ENCODE data around the gene GABBR2.

GABBR2 gene

GRCh38 chr9:98644011-98644410 lies 64.7 kb downstream of the GABBR2 start:
- peaks cover 25% of the 10 kb centered on the region for H3K27me3 Mint-ChIP-seq
- H3K4me3 Mint-ChIP-seq: no peak overlapping the region
- no peaks in the 10 kb centered on the region for H3K36me3 Mint-ChIP-seq
- no peaks in the 10 kb centered on the region for H3K4me1 Mint-ChIP-seq
- H3K9me3 Mint-ChIP-seq: no peaks in the 10 kb centered on the region
- no peak for DNase-seq
- CTCF ChIA-PET: no interaction called here
- H3K27ac Mint-ChIP-seq: no peak overlapping the region

- peaks cover 25% of the 10 kb centered on the region for H3K27me3 Mint-ChIP-seq
- H3K4me3 Mint-ChIP-seq: no peak overlapping the region
- CTCF ChIA-PET: interaction anchor here (0.5 kb wide), 1 partner anchor 502 kb away, joined by 3 read pairs; no protein-coding TSS in a partner anchor
- H3K9me3 Mint-ChIP-seq: no peaks in the 10 kb centered on the region
- H3K4me1 Mint-ChIP-seq: no peaks in the 10 kb centered on the region
- no peaks in the 10 kb centered on the region for H3K36me3 Mint-ChIP-seq
- DNase-seq: no peak
- H3K27ac Mint-ChIP-seq: no peak overlapping the region
These were observed 65.9 kb downstream of the GABBR2 start for GRCh38 chr9:98642661-98643312.

DNA sequence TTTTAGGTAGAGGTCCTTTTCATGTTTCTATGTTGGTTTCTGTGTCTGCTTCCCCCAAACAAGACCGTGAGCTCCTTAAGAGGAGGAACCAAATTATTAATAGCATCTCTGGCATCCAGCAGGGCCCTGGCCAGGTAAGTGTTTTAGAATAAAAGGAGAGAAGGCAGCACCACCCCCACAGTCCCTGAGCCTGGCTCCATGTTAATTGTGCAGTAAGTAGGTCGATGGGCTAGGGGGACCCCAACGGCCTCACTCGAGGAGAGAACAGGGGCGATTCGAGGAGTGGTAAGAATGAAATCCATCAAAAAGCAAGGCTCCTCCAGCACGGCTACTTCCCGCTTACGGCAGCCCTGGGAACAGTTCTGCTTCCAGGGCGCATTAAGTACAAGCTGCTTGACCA lies 67.0 kb downstream of the GABBR2 start:
- H3K27ac Mint-ChIP-seq: no peak overlapping the region
- no peak for DNase-seq
- no peaks in the 10 kb centered on the region for H3K36me3 Mint-ChIP-seq
- H3K4me3 Mint-ChIP-seq: no peak overlapping the region
- CTCF ChIA-PET: no interaction called here
- no peaks in the 10 kb centered on the region for H3K9me3 Mint-ChIP-seq
- H3K27me3 Mint-ChIP-seq: peaks cover 29% of the 10 kb centered on the region
- no peaks in the 10 kb centered on the region for H3K4me1 Mint-ChIP-seq

DNA sequence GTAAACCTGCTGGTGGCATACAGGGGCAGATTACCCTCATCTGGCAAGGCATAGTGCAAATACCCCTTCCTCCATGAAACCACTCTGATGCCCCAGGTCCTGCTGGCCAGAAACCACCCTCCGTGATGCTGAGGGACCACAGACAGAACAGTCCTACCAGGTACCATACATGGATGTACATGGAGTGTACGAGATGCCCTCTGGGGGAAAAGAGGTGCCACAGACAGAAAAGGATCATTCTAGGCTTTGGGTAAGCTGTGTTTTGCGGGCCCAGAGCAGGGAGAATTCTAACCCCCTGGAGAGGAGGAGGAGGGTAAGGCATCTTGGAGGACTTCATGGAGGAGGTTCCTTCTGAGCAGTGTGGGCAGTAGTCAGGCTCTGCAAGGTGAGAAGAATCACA lies 68.3 kb downstream of the GABBR2 start:
- H3K4me3 Mint-ChIP-seq: no peak overlapping the region
- CTCF ChIA-PET: no interaction called here
- no peak for DNase-seq
- no peaks in the 10 kb centered on the region for H3K36me3 Mint-ChIP-seq
- no peak overlapping the region for H3K27ac Mint-ChIP-seq
- peaks cover 3% of the 10 kb centered on the region for H3K9me3 Mint-ChIP-seq
- H3K27me3 Mint-ChIP-seq: peaks cover 33% of the 10 kb centered on the region
- no peaks in the 10 kb centered on the region for H3K4me1 Mint-ChIP-seq

DNA sequence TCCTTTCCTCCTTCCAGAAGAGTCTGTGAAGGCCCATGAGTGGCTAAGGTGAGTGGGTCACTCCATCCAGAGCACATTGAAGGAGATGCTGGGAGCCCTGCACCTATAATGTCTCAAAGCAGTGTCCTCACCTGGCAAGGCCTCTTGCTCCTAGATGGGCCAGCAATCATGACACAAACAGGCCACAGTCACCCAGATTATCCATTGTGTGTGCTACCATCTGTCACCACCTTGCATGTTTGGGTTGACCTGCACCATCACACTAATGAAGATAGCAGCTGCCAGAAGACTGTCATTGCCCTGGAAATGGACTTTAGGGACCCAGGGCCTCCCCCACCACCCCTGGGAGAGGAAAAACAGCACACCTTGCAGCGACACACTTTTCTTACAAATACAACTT lies 69.6 kb downstream of the GABBR2 start:
- Mint-ChIP-seq H3K27ac (no peak overlapping the region), H3K4me3 (no peak overlapping the region)

DNA sequence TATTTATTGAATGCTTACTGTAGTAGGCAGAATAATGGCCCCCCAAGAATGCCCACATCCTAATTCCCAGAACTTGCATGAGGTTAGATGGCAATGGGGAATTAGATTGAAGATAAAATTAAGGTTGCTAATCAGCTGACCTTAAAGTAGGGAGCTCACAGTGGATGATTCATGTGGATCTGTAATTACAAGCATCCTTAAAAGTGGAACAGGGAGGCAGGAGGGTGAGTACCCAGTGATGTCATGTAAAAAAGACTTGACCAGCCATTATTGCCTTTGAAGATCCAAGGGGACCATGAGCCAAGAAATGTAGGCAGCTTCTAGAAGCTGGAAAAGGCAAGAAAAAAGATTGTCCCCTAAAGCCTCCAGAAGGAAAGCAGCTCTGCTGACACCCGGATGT lies 71.4 kb downstream of the GABBR2 start:
- Mint-ChIP-seq H3K27ac (no peak overlapping the region), H3K4me3 (no peak overlapping the region), H3K27me3 (peaks cover 26% of the 10 kb centered on the region), H3K4me1 (no peaks in the 10 kb centered on the region), H3K9me3 (peaks cover 3% of the 10 kb centered on the region), H3K36me3 (no peaks in the 10 kb centered on the region)
- CTCF ChIA-PET: no interaction called here
- DNase-seq: no peak

More for the DNA sequence above, 69.6 kb downstream of the GABBR2 start:
- Mint-ChIP-seq H3K4me1 (no peaks in the 10 kb centered on the region), H3K9me3 (peaks cover 3% of the 10 kb centered on the region), H3K27me3 (peaks cover 37% of the 10 kb centered on the region), H3K36me3 (no peaks in the 10 kb centered on the region)
- no peak for DNase-seq
- CTCF ChIA-PET: no interaction called here

DNA sequence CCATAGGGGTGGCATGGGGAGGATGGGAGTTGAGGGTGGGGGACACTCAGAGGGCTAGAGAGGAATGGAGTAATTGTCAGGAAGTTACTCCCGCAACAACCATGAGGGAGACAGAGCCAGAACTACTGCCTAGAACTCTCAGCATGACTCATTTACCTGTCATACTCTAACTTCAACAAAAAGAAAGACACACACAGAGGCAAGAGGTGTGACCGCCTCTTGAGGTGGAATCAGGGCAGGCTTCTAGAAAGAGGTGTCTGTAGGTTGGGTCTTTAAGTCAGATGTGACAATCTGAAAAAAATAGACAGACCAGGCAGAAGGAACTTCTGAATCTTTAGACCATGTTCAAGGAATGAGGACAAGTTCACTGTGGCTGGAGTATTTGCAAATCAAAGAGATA lies 73.4 kb downstream of the GABBR2 start:
- Mint-ChIP-seq H3K9me3 (peaks cover 3% of the 10 kb centered on the region), H3K36me3 (no peaks in the 10 kb centered on the region)

GRCh38 chr9:98634685-98635336 lies 73.9 kb downstream of the GABBR2 start:
- peaks cover 16% of the 10 kb centered on the region for H3K27me3 Mint-ChIP-seq
- peaks cover 3% of the 10 kb centered on the region for H3K9me3 Mint-ChIP-seq
- H3K4me3 Mint-ChIP-seq: no peak overlapping the region
- CTCF ChIA-PET: no interaction called here
- H3K36me3 Mint-ChIP-seq: no peaks in the 10 kb centered on the region
- no peak for DNase-seq
- H3K27ac Mint-ChIP-seq: no peak overlapping the region
- no peaks in the 10 kb centered on the region for H3K4me1 Mint-ChIP-seq

More for the DNA sequence above, 73.4 kb downstream of the GABBR2 start:
- peaks cover 15% of the 10 kb centered on the region for H3K27me3 Mint-ChIP-seq
- no peak for DNase-seq
- H3K4me3 Mint-ChIP-seq: no peak overlapping the region
- CTCF ChIA-PET: no interaction called here
- H3K27ac Mint-ChIP-seq: no peak overlapping the region
- H3K4me1 Mint-ChIP-seq: no peaks in the 10 kb centered on the region

DNA sequence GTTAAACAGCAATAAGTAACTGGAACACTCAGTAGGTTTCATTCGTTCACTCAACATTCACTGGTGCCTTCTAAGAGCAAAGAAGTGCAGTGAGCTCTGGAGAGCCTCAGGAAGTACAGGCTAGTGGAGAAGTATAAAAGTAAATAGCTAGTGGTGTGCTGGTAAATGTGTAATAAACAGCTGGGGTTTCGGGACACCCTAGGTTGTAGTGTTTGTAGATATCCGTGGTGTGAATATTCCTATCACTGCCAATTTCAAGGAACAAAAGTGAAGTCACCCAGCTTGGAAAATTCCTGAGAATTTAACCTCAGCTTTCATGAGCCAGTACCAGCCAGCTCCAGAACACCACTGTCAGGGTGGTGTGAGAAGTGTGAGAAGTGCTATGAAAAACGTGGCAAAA lies 75.9 kb downstream of the GABBR2 start:
- no peak overlapping the region for H3K4me3 Mint-ChIP-seq
- DNase-seq: no peak
- peaks cover 20% of the 10 kb centered on the region for H3K27me3 Mint-ChIP-seq
- CTCF ChIA-PET: no interaction called here
- H3K9me3 Mint-ChIP-seq: peaks cover 3% of the 10 kb centered on the region
- H3K4me1 Mint-ChIP-seq: no peaks in the 10 kb centered on the region
- H3K36me3 Mint-ChIP-seq: no peaks in the 10 kb centered on the region
- H3K27ac Mint-ChIP-seq: no peak overlapping the region

DNA sequence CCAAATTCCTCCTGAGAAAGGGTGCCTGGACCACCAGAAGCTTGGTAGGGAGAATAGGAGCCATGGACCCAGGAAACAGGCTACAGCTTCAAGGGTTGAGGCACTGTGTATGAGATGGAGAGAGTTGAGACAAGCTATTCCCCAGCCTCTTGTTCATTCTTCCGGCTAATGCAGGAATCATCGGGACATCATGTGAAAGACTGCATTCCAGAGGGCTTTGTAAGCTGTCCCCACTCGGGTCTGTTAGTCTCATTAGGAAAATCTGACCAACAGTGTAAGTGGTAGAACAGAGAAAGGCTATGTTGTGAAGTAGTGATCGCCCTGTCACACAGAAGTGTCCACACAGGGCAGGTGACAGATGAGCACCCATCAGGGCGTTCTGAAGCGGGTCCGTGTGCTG lies 81.4 kb downstream of the GABBR2 start:
- no peak overlapping the region for H3K4me3 Mint-ChIP-seq
- H3K27ac Mint-ChIP-seq: no peak overlapping the region
- no peaks in the 10 kb centered on the region for H3K4me1 Mint-ChIP-seq
- peaks cover 34% of the 10 kb centered on the region for H3K27me3 Mint-ChIP-seq
- no peak for DNase-seq
- no peaks in the 10 kb centered on the region for H3K9me3 Mint-ChIP-seq
- CTCF ChIA-PET: no interaction called here
- H3K36me3 Mint-ChIP-seq: no peaks in the 10 kb centered on the region

DNA sequence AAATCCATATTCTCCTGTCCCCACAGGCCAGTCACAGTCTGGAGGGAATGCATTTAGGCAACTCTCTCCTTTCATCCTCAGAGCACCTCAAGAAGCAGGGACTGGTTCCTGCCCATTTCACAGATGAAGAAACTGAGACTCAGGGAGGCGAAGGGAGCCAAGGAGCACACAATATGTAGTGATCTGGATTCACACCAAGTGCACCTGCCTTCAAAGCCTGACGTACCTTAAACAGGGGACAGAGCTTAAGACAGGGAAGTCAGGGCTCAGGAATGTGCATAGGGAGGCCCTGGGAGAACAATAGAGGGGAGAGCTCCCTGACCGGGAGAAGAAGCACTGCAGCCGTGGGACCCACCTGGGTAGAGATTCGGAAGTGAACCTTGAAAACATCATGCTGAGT lies 83.0 kb downstream of the GABBR2 start:
- CTCF ChIA-PET: no interaction called here
- Mint-ChIP-seq H3K36me3 (no peaks in the 10 kb centered on the region), H3K4me3 (no peak overlapping the region), H3K9me3 (no peaks in the 10 kb centered on the region), H3K27ac (no peak overlapping the region), H3K4me1 (no peaks in the 10 kb centered on the region), H3K27me3 (peaks cover 41% of the 10 kb centered on the region)
- no peak for DNase-seq

DNA sequence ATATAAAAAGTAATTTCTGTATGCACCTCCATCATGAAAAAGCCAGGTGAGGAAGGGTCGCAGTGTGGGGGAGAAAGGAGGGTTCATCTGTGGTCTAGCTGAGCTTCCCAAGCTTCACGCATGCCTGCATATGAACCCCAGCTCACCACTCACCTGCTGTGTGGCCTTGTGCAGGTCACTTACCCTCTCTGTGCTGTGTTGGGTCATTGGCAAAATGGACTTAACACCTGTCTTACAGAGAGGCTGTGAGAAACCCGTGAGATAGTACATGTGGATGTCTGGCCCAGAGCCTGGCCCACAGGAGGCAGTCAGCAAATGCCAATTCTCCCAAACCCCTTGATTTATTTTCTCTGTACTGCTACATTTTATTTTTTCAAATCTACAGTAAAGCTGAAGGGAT lies 88.9 kb downstream of the GABBR2 start:
- peaks cover 50% of the 10 kb centered on the region for H3K27me3 Mint-ChIP-seq
- CTCF ChIA-PET: interaction anchor here (0.6 kb wide), 1 partner anchor 179 kb away, joined by 3 read pairs; no protein-coding TSS in a partner anchor
- no peaks in the 10 kb centered on the region for H3K4me1 Mint-ChIP-seq
- DNase-seq: no peak
- H3K36me3 Mint-ChIP-seq: no peaks in the 10 kb centered on the region
- no peaks in the 10 kb centered on the region for H3K9me3 Mint-ChIP-seq
- H3K4me3 Mint-ChIP-seq: no peak overlapping the region
- H3K27ac Mint-ChIP-seq: no peak overlapping the region

GRCh38 chr9:98615633-98616032 lies 93.1 kb downstream of the GABBR2 start:
- no peak overlapping the region for H3K4me3 Mint-ChIP-seq
- H3K36me3 Mint-ChIP-seq: no peaks in the 10 kb centered on the region
- H3K4me1 Mint-ChIP-seq: no peaks in the 10 kb centered on the region
- DNase-seq: no peak
- CTCF ChIA-PET: no interaction called here
- H3K27me3 Mint-ChIP-seq: peaks cover 38% of the 10 kb centered on the region
- no peaks in the 10 kb centered on the region for H3K9me3 Mint-ChIP-seq
- no peak overlapping the region for H3K27ac Mint-ChIP-seq

- no peak overlapping the region for H3K4me3 Mint-ChIP-seq
- H3K36me3 Mint-ChIP-seq: no peaks in the 10 kb centered on the region
- no peaks in the 10 kb centered on the region for H3K9me3 Mint-ChIP-seq
- no peak overlapping the region for H3K27ac Mint-ChIP-seq
- CTCF ChIA-PET: no interaction called here
- DNase-seq: no peak
- H3K4me1 Mint-ChIP-seq: no peaks in the 10 kb centered on the region
- H3K27me3 Mint-ChIP-seq: peaks cover 35% of the 10 kb centered on the region
These were observed 93.8 kb downstream of the GABBR2 start for GRCh38 chr9:98614941-98615340.

GRCh38 chr9:98612061-98612752 lies 96.5 kb downstream of the GABBR2 start:
- Mint-ChIP-seq H3K36me3 (no peaks in the 10 kb centered on the region), H3K27ac (no peak overlapping the region), H3K4me1 (no peaks in the 10 kb centered on the region), H3K4me3 (no peak overlapping the region), H3K9me3 (no peaks in the 10 kb centered on the region), H3K27me3 (peaks cover 23% of the 10 kb centered on the region)
- DNase-seq: no peak
- CTCF ChIA-PET: no interaction called here
